HG02981 (cell line): Measurements from ENCODE around the gene LILRA2.
"Not testable (repeated sequence)": the region's sequence is repeated elsewhere in the genome, so short reads cannot be mapped to it uniquely, and the experiment has no call there.

Experiments
- ATAC-seq: cut with Tn5 transposase; IDR thresholded peaks from one replicate; pipeline ENCODE4 v1.9.1; 2021; ENCODE audit warnings: mild to moderate bottlenecking, moderate library complexity; ENCODE audit not compliant: unreplicated experiment

The LILRA2 gene

GRCh38 chr19:54573330-54573872, at the start of gene LILRA2:
Gene LILRA2 (plus strand): TSS chr19:54573790. CDS start chr19:54573879, 89 bp downstream.
- no peak for ATAC-seq

- no peak for ATAC-seq
Observed at GRCh38 chr19:54525636-54526035, 48.0 kb upstream of the LILRA2 start.

GRCh38 chr19:54526972-54527371, 46.6 kb upstream of the LILRA2 start:
- ATAC-seq = no peak

- no peak for ATAC-seq
Observed at GRCh38 chr19:54530866-54531265, 42.7 kb upstream of the LILRA2 start.

- ATAC-seq = peak; percentile 64
Observed at GRCh38 chr19:54532528-54532927, 41.1 kb upstream of the LILRA2 start.

GRCh38 chr19:54533476-54533875, 40.1 kb upstream of the LILRA2 start:
- no peak for ATAC-seq

- no peak for ATAC-seq
Observed at GRCh38 chr19:54534156-54534555, 39.4 kb upstream of the LILRA2 start.

GRCh38 chr19:54535601-54536000, 38.0 kb upstream of the LILRA2 start:
- no peak for ATAC-seq

GRCh38 chr19:54536956-54537355, 36.6 kb upstream of the LILRA2 start:
- ATAC-seq = no peak

GRCh38 chr19:54541712-54542111, 31.9 kb upstream of the LILRA2 start:
- ATAC-seq = no peak

GRCh38 chr19:54548806-54549205, 24.8 kb upstream of the LILRA2 start:
- ATAC-seq = no peak

GRCh38 chr19:54549224-54549623, 24.4 kb upstream of the LILRA2 start:
- no peak for ATAC-seq

GRCh38 chr19:54551293-54551692, 22.3 kb upstream of the LILRA2 start:
- no peak for ATAC-seq

GRCh38 chr19:54551950-54552912, 21.4 kb upstream of the LILRA2 start:
- ATAC-seq = no peak

GRCh38 chr19:54552913-54553310, 20.7 kb upstream of the LILRA2 start:
- ATAC-seq = no peak

- no peak for ATAC-seq
Observed at GRCh38 chr19:54554006-54554405, 19.6 kb upstream of the LILRA2 start.

GRCh38 chr19:54554896-54555295, 18.7 kb upstream of the LILRA2 start:
- no peak for ATAC-seq

- no peak for ATAC-seq
Observed at GRCh38 chr19:54556194-54556593, 17.4 kb upstream of the LILRA2 start.

GRCh38 chr19:54558339-54558738, 15.3 kb upstream of the LILRA2 start:
- no peak for ATAC-seq

GRCh38 chr19:54560881-54561385, 12.7 kb upstream of the LILRA2 start:
- ATAC-seq = no peak

- ATAC-seq = no peak
Observed at GRCh38 chr19:54561840-54562239, 11.8 kb upstream of the LILRA2 start.

- ATAC-seq = not testable (repeated sequence)
Observed at GRCh38 chr19:54563206-54563605, 10.4 kb upstream of the LILRA2 start.
